ENCODE data around the gene CAPZA2. TPM values are rescaled to one million over a fixed set of nuclear protein-coding genes. Genes with fewer than 3 reads are reported as not detected.

Gene CAPZA2
- total RNA-seq, 1 donor from 2014 or later = 231 TPM

DNA sequence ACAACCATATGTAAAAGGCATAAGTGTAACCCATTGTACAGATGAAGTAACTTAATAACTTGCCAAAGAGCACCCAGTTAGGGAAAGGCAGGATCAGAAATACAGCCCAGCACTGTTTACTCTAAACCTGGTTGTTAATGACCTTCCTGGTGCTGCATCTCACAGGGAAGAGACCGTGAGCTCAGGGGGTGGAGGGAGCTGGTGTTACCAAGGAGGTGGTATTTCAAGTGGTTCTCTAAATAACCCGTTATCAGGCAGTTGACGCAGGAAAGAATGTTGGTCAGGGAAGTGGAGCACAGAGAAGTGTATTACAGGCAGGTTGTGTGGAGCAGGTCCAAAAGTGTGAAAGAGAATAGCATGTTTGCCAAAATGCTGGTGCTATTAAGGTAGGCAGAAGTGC is 86.5 kb downstream of the CAPZA2 start:
- Mint-ChIP-seq H3K36me3 (ENCODE audit: low read depth) (no peaks in the 10 kb centered on the region), H3K9me3 (ENCODE audit: low read depth) (no peaks in the 10 kb centered on the region), H3K4me3 (ENCODE audit: unreplicated experiment) (no peak overlapping the region), H3K27ac (ENCODE audit: unreplicated experiment) (no peak overlapping the region), H3K4me1 (ENCODE audit: low read depth) (peaks cover 10% of the 10 kb centered on the region), H3K27me3 (ENCODE audit: low read depth) (no peaks in the 10 kb centered on the region)
- TF ChIP-seq, protein P1, sequence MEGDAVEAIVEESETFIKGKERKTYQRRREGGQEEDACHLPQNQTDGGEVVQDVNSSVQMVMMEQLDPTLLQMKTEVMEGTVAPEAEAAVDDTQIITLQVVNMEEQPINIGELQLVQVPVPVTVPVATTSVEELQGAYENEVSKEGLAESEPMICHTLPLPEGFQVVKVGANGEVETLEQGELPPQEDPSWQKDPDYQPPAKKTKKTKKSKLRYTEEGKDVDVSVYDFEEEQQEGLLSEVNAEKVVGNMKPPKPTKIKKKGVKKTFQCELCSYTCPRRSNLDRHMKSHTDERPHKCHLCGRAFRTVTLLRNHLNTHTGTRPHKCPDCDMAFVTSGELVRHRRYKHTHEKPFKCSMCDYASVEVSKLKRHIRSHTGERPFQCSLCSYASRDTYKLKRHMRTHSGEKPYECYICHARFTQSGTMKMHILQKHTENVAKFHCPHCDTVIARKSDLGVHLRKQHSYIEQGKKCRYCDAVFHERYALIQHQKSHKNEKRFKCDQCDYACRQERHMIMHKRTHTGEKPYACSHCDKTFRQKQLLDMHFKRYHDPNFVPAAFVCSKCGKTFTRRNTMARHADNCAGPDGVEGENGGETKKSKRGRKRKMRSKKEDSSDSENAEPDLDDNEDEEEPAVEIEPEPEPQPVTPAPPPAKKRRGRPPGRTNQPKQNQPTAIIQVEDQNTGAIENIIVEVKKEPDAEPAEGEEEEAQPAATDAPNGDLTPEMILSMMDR (IDR thresholded peaks at IDR 0.05) = no peak
- no peak for DNase-seq (ENCODE audit: low spot score)

DNA sequence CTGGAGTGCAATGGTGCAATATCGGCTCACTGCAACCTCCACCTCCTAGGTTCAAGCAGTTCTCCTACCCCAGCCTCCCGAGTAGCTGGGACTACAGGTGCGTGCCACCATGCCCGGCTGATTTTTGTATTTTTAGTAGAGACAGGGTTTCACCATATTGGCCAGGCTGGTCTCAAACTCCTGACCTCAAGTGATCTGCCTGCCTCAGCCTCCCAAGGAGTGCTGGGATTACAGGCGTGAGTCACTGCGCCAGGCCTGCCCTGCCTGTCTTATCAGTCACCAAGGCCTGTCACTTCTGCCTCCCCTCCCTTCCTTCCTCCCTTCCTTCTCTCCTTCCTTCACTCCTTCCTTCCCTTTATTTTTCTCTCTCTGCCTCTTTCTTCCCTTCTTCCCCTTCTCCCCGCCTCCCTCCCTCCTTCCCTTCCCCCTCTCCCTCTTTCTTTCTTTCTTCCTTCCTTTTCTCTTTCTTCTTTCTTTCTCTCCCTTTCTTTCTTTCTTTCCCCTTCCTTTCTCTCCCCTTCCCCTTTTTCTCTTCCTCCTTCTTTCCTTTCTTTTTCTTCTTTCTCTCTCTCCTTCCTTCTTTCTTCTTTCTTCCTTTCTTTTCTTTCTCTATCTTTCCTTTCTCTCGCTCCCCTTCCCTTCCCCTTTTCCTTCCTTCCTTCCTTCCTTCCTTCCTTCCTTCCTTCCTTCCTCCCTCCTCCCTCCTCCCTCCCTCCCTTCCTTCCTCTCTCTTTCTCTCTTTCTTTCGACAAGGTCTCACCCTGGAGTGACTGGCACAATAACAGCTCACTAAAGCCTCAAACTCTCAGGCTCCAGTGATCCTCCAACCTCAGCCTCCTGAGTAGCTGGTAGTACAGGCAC is 87.8 kb downstream of the CAPZA2 start:
- no peaks in the 10 kb centered on the region for H3K27me3 Mint-ChIP-seq (ENCODE audit: low read depth)
- TF ChIP-seq, protein P1 (IDR thresholded peaks at IDR 0.05) = no peak
- no peaks in the 10 kb centered on the region for H3K36me3 Mint-ChIP-seq (ENCODE audit: low read depth)
- no peak overlapping the region for H3K27ac Mint-ChIP-seq (ENCODE audit: unreplicated experiment)
- DNase-seq (ENCODE audit: low spot score) = no peak
- no peak overlapping the region for H3K4me3 Mint-ChIP-seq (ENCODE audit: unreplicated experiment)
- H3K4me1 Mint-ChIP-seq (ENCODE audit: low read depth) = peaks cover 19% of the 10 kb centered on the region
- no peaks in the 10 kb centered on the region for H3K9me3 Mint-ChIP-seq (ENCODE audit: low read depth)

DNA sequence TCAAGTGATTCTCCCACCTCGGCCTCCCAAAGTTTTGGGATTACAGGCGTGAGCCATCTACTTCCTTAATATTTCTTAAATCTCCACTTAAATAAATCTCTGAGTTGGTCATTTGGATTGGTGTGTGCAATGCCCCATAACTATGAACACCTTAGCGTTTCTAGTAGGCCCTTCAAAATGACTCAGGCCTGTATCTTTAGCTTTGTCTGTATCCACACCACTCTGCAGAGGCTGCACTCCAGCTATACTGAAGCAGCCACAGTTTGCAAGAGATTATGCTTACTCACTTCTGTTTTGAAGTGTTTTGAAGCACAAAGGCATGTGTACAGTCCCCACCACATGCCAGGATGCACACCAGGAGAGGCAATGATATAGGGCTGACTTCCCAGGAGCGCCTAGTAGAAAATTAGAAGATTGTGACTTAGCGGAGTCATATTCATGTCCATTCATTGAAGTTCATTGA is 88.5 kb downstream of the CAPZA2 start:
- Mint-ChIP-seq H3K27ac (ENCODE audit: unreplicated experiment) (no peak overlapping the region), H3K27me3 (ENCODE audit: low read depth) (no peaks in the 10 kb centered on the region), H3K4me3 (ENCODE audit: unreplicated experiment) (no peak overlapping the region), H3K36me3 (ENCODE audit: low read depth) (no peaks in the 10 kb centered on the region), H3K4me1 (ENCODE audit: low read depth) (peaks cover 26% of the 10 kb centered on the region), H3K9me3 (ENCODE audit: low read depth) (no peaks in the 10 kb centered on the region)
- TF ChIP-seq, protein P1 (IDR thresholded peaks at IDR 0.05) = no peak
- DNase-seq (ENCODE audit: low spot score) = no peak

DNA sequence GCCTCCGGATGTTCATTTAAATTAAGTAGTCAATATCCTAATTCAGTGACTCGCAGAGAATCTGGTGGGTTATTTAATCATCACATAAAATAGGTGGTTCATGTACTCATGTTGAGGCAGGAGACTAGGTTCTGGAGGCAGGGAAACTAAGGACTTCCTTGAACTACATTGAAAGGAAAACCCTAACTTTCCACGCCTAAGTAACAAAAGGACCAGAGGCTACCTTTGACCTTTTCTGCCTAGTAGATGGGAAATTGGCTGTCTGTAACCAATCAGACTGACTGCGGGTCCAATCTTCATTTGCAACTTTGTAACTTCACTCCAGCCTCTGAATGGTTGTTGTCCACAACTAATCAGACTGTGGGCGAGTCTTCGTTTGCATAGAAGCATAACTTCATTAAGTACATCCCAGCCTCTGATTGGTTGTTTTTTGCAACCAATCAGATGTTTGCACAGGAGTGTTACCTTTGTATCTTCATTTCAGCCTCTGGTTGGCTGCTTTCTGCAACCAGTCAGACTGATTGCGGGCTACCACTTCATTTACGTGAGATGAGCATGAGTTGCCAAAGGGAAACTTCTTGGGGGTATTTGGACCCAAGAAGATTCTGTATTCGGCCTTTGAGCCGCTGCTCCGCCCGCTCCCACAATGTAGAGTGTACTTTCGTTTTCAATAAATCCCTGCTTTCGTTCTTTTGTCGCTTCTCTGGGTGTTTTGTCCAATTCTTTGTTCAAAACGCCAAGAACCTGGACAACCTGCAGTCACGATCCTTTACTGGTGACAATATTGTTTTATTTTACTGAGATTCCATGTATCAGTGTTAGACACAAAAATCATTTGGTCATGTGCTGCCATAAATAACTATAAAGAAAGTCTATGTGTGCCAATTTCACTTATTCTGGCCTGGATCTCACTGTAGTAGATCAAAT is 89.2 kb downstream of the CAPZA2 start:
- no peak overlapping the region for H3K27ac Mint-ChIP-seq (ENCODE audit: unreplicated experiment)
- no peaks in the 10 kb centered on the region for H3K36me3 Mint-ChIP-seq (ENCODE audit: low read depth)
- no peaks in the 10 kb centered on the region for H3K27me3 Mint-ChIP-seq (ENCODE audit: low read depth)
- peak overlapping the region; percentile 3 for H3K4me3 Mint-ChIP-seq (ENCODE audit: unreplicated experiment)
- H3K4me1 Mint-ChIP-seq (ENCODE audit: low read depth) = peaks cover 33% of the 10 kb centered on the region
- H3K9me3 Mint-ChIP-seq (ENCODE audit: low read depth) = no peaks in the 10 kb centered on the region
- TF ChIP-seq, protein P1 (IDR thresholded peaks at IDR 0.05) = no peak
- no peak for DNase-seq (ENCODE audit: low spot score)

Measured in chondrocyte (in vitro differentiated cells).